ENCODE data around the gene CRYBA4.

- no peak for TF ChIP-seq CTCF (IDR thresholded peaks at IDR 0.05 in 8 of 11, conservative IDR thresholded peaks at IDR 0.05 in 3 of 11)
- no peak for TF ChIP-seq POLR2A (IDR thresholded peaks at IDR 0.05)
Measured at GRCh38 chr22:26615830-26616435, 5.8 kb upstream of the CRYBA4 start.
